ENCODE data around the gene LSR.

DNA sequence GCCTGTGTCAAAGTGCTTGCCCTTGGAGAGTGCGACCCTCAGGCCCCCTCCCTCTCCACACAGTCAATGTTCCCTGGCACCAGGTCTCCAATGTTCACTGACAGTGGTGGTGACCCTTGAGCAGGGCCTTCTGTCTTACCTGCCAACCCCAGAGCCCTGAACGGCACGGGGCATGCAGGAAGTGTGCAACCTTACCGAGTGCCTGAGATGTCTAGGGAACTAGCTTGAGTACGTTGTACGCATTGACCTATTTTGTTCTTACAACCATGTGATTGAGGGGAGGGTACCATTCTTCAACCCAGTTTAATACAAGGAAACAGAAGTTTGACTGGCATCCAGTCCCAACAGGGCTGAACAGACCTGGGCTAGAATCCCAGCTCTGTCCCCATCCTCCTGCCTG is 56.4 kb downstream of the LSR start:
- TF ChIP-seq, protein P1, sequence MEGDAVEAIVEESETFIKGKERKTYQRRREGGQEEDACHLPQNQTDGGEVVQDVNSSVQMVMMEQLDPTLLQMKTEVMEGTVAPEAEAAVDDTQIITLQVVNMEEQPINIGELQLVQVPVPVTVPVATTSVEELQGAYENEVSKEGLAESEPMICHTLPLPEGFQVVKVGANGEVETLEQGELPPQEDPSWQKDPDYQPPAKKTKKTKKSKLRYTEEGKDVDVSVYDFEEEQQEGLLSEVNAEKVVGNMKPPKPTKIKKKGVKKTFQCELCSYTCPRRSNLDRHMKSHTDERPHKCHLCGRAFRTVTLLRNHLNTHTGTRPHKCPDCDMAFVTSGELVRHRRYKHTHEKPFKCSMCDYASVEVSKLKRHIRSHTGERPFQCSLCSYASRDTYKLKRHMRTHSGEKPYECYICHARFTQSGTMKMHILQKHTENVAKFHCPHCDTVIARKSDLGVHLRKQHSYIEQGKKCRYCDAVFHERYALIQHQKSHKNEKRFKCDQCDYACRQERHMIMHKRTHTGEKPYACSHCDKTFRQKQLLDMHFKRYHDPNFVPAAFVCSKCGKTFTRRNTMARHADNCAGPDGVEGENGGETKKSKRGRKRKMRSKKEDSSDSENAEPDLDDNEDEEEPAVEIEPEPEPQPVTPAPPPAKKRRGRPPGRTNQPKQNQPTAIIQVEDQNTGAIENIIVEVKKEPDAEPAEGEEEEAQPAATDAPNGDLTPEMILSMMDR (IDR thresholded peaks at IDR 0.05): no peak
- no peak for TF ChIP-seq POLR2A (IDR thresholded peaks at IDR 0.05)
